Activated naive CD4-positive, alpha-beta T cell treated with anti-CD3 and anti-CD28 coated beads, Interleukin-2, amount 50 U/mL, for 16 hours (primary cell): ENCODE data around the gene SBNO2.
A peak's percentile ranks its signal among the peaks of the same experiment; 100 is the strongest.

Experiments
- DNase-seq: peaks from one replicate; pipeline ENCODE4 v3.0.0-alpha.2; 2020

Gene SBNO2

GRCh38 chr19:1168572-1169410 is 5.3 kb downstream of the SBNO2 start:
- DNase-seq = peak; percentile 12

- DNase-seq = peak; percentile 10
Observed at GRCh38 chr19:1167687-1168571, 6.1 kb downstream of the SBNO2 start.

GRCh38 chr19:1166872-1167573 is 7.0 kb downstream of the SBNO2 start:
- DNase-seq = peak; percentile 9

- peak; percentile 7 for DNase-seq
Observed at GRCh38 chr19:1164684-1165531, 9.2 kb downstream of the SBNO2 start.

- DNase-seq = no peak
Observed at GRCh38 chr19:1163934-1164683, 10.0 kb downstream of the SBNO2 start.

- DNase-seq = peak; percentile 11
Observed at GRCh38 chr19:1163283-1163933, 10.7 kb downstream of the SBNO2 start.

GRCh38 chr19:1162404-1163282 is 11.4 kb downstream of the SBNO2 start:
- no peak for DNase-seq

GRCh38 chr19:1161716-1162115 is 12.4 kb downstream of the SBNO2 start:
- DNase-seq = no peak

- no peak for DNase-seq
Observed at GRCh38 chr19:1159864-1160595, 14.0 kb downstream of the SBNO2 start.

- no peak for DNase-seq
Observed at GRCh38 chr19:1158885-1159448, 15.1 kb downstream of the SBNO2 start.

GRCh38 chr19:1157931-1158884 is 15.9 kb downstream of the SBNO2 start:
- DNase-seq = no peak

- DNase-seq = no peak
Observed at GRCh38 chr19:1156830-1157615, 17.0 kb downstream of the SBNO2 start.

- no peak for DNase-seq
Observed at GRCh38 chr19:1156305-1156801, 17.7 kb downstream of the SBNO2 start.

- DNase-seq = no peak
Observed at GRCh38 chr19:1155352-1156304, 18.4 kb downstream of the SBNO2 start.

- DNase-seq = no peak
Observed at GRCh38 chr19:1154731-1155351, 19.2 kb downstream of the SBNO2 start.
